Astrocyte (in vitro differentiated cells and primary cell): ENCODE results near the gene PHLDA2.

Experiments
- CTCF ChIP-seq: IDR thresholded peaks from 2 replicates; pipeline ENCODE4 v1.5.1; 2011; ENCODE audit warnings: low read depth, mild to moderate bottlenecking, inconsistent platforms, low read length, moderate library complexity; ENCODE audit not compliant: insufficient read depth
- EZH2 ChIP-seq: IDR thresholded peaks from 2 replicates; pipeline ENCODE4 v1.6.1; 2012; ENCODE audit warnings: mild to moderate bottlenecking, low read length, inconsistent platforms; ENCODE audit not compliant: insufficient read depth

GRCh38 chr11:2943711-2944118 lies 14.5 kb upstream of the PHLDA2 start:
- no peak for TF ChIP-seq CTCF
- no peak for TF ChIP-seq EZH2
